Dedifferentiated amniotic fluid mesenchymal stem cell (primary cell): ENCODE data around the gene TIPRL.
A peak's percentile ranks its signal among the peaks of the same experiment; 100 is the strongest.

Experiments used
- DNase-seq: peaks from one replicate; pipeline ENCODE4 v3.0.0-alpha.2; 2016; ENCODE audit errors: extremely low spot score

The TIPRL gene

DNA sequence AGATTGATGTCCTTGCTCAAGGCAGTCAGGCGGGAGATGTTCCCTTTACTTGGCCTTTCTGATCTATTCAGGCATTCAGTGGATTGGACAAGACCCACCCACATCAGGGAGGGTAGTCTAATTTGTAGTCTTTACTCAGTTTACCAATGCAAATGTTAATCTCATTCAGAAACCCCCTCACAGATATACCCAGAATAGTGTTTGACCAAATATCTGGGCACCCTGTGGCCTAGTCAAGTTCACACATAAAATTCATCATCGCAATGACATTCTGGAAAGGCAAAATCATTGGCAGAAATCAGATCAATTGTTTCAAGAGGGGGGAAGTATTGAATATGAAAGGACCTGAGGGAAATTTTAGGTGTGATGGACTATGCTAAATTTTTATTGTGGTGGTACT lies 34.6 kb downstream of the TIPRL start:
- no peak for DNase-seq

DNA sequence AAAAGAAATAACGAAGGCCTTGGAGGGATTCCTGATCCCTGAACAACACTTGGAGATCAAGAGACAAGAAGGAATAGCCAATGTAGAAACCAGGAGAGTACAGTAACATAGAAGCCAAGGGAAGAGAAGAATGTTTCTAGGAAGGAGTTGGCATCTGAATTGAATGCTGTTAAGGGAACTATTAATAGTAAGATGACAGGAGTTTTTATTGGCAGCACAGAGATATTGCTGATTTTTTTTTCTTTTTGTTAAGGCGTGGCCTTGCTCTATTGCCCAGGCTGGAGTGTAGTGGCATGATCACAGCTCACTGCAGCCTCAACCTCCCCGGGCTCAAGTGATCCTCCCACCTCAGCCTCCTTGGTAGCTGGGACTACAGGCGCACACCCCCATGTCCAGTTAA lies 37.4 kb downstream of the TIPRL start:
- no peak for DNase-seq

- DNase-seq: no peak
Observed at GRCh38 chr1:168217664-168218063, 38.9 kb downstream of the TIPRL start.

- no peak for DNase-seq
Observed at GRCh38 chr1:168218658-168219057, 39.9 kb downstream of the TIPRL start.

- no peak for DNase-seq
Observed at GRCh38 chr1:168220470-168220871, 41.7 kb downstream of the TIPRL start.

- no peak for DNase-seq
Observed at GRCh38 chr1:168221275-168221674, 42.5 kb downstream of the TIPRL start.

GRCh38 chr1:168223261-168223660 lies 44.5 kb downstream of the TIPRL start:
- no peak for DNase-seq

DNA sequence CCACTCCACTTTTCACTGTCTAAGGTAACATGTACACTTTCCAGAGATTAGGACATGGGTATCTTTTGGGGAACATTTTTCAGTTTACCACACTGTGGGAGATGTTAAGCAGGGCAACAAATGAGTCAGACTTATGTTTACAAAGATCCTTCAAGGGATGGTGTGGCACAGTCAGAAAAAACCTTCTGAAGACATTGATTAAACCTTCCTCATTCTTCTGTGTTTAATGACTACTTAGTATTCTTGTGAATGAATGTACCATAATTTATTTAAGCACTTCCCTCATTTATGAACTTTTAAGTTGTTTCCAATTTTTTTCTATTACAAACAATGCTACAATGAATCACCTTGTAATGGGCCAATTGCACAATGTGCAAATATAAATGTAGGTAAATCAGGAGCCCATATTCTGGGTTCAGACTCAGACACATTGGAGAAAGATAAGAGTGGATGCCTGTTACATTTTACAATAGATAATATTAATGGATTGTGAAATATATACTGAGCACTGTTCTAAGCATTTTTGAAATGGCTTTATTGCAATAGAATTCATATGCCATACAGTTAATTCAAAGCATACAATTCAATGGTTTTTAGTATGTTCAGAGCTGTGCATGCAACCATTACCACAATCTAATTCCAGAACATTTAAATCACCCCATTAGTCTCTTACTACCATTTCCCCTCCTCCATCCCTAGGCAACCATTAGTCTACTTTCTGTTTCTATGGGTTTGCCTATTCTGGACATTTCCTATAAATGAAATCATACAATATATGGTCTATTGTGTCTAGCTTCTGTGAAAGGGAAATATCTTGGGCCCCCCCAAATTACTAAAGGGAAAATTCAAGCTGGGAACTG lies 45.1 kb downstream of the TIPRL start:
- DNase-seq: no peak

DNA sequence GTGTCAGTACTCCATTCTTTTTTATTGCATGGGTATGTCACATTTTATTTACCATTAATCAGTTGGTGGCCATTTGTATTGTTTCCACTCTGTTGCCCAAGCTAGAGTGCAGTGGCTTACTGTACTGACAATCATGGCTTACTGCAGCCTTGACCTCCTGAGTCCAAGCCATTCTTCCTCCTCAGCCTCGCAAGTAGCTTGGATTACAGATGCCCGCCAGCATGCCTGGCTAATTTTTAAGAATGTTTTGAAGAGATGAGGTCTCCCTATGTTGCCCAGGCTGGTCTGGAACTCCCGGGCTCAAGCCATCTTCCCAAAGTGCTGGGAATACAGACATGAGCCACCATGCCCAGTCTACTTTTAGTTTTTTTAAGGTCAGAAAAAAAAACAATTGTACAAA lies 46.2 kb downstream of the TIPRL start:
- DNase-seq: no peak

DNA sequence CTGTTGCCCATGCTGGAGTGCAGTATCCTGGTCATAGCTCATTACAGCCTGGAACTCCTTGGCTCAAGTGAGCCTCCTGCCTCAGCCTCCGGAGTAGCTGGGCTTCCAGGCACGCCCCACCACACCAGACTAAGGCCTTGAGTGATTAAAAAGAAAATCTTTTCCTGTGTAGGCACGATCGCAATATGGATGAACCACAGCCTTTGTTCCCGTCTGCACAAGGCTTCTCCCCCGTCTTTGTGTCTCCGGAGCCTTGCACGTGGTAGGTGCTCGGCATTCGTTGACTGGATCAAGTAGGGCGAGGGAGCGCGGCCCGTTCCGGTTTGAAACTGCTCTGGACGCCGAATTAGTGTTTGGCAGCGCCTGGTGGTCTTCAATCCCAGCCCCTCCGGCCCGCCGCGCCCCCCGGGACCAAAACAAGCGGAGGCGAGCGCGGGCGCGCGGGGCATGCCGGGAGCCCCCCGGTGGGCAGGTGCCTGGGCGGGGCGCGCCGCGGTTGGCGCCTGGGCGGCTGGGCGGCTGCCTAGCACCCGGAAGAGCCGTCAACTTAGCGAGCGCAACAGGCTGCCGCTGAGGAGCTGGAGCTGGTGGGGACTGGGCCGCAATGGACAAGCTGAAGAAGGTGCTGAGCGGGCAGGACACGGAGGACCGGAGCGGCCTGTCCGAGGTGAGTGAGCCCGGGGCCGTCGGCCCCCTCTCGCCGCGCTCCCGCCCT lies 46.9 kb downstream of the TIPRL start, which contains the start of gene SFT2D2:
TSS of gene SFT2D2 (plus strand) at position 529 of the 715 bp plus-strand sequence. CDS start at position 605, 76 bp downstream.
- DNase-seq: no peak

DNA sequence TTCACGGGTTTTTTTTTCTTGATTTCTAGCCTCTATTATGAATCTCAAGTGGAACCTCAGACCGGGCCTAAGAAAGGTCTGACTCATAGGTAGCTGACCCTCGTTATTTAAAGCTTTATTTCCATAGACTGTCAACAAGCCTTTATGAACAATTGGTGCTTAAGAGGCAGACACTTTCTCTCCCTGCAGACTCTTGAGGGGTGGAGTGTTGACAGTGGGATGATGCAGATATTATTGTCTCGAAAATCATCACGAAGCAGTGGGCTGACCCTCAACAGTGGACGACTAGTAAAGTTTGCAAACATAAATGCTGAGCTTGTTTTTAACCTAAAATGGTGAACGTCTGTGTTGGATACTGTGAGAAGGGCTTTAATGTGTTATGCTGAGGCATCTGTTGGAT lies 48.9 kb downstream of the TIPRL start:
- no peak for DNase-seq

GRCh38 chr1:168229893-168230292 lies 51.1 kb downstream of the TIPRL start:
- DNase-seq: no peak

DNA sequence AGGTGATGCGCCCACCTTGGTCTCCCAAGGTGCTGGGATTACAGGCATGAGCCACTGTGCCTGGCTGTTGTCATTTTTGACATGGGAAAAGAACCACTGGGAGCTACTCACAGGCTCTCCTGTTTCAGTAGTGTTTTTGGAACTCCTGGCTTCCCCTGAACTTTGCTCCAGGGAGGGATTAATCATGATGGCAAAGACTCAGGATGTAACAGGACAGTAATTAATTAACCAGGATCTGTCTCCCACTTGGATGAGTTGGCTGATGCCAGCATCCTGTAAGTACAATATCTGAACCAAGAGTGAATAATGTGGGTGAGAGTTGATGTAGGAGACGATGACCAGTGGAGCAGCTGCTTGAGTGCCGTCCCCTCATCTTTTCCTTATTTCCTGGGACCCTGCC lies 51.9 kb downstream of the TIPRL start:
- no peak for DNase-seq

DNA sequence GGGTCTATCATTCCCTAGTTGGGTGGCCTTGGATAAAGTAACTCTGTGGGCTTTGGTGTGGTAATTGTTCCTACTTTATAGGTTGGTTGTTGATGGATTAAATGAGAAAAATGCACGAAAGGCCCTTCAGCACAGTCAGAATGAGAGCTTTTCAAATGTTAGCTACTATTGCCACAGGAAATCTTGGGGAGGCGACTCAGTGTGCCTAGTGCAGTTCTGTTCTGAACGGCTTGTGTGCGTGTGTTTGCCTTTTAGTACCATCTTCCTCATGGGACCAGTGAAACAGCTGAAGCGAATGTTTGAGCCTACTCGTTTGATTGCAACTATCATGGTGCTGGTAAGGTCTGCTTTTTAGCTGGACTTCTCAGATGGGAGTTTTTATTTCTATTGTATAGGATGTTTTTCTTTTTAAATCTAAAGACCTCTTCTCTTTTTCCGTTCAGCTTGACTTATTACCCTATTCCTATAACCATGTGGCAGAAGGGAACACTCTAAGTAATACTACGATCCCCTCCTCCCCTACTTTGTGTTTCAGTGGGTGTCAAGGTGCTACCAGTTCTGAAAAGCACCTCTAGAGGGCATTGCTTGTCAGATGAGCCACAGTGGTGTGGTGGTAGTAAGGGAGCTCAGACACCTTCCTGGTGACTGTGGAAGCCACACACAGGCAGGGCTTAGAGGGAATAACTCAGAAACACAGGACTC lies 56.2 kb downstream of the TIPRL start:
- peak; percentile 44 for DNase-seq

DNA sequence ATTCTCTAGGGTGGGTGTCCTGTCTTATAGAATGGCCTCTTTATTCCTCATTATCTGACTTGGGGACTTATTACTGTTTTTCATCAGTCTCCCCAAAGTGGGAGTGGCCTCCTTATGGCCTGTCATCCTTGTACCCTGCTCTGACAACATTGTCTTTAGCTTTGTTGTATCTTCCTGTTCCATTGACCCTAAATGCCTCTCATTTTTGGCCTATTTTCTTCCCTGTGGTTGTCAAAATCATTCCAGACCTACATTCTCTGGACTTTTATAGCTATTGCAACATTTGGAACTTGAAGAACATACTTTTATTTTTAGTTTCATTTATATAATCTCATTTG lies 56.8 kb downstream of the TIPRL start:
- DNase-seq: no peak

DNA sequence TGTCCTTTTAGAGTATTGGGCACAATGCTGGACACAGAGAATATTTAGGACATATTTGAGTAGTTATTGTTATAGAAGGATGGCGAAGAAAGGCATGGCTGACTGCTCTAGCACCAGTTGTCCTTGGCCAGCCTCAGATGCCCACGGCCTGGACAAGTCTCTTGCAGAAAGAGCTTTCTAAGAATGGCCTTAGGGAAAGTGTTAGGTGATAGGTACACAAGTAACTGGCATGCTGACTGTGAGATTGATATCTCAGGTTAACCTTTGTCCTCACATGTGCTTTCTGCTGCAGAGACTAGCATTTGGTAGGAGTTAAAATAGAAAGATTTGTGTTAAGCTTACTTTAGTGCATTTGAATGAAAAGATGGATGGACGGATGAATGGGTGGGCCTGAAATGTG lies 57.2 kb downstream of the TIPRL start:
- no peak for DNase-seq

- no peak for DNase-seq
Observed at GRCh38 chr1:168236836-168237611, 58.3 kb downstream of the TIPRL start.

GRCh38 chr1:168243198-168243597 lies 64.4 kb downstream of the TIPRL start:
- no peak for DNase-seq

GRCh38 chr1:168243636-168244212 lies 65.0 kb downstream of the TIPRL start:
- peak; percentile 63 for DNase-seq

DNA sequence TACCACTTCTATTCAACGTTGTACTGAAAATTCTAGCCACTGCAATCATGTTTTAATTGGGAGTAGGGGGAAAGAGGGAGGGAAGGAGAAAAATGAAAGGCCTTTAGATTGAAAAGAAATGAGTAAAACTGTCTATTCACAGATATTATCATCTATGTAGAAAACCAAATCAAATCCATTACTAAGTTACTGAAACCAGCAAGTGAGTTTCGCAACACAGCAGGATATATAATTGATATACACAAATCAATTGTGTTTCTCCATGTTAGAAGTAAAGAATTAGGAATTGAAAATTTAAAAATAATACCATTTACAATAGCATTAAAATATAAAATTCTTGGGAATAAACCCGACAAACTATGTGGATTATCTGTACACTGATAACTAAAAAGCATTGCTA lies 66.3 kb downstream of the TIPRL start:
- DNase-seq: no peak

- no peak for DNase-seq
Observed at GRCh38 chr1:168246506-168246905, 67.7 kb downstream of the TIPRL start.
